KMS-11 (cell line): ENCODE results near the gene RPA3.

Source experiments
- H2AFZ ChIP-seq: fragments of 200-600 bp; sonication (generic); 2 replicates; pipeline ENCODE4 v1.6.1; 2016; ENCODE audit warnings: antibody characterized with exemption, mixed run types, low read depth
- H3K27ac ChIP-seq: fragments of 200-600 bp; sonication (generic); 2 replicates; pipeline ENCODE4 v1.6.1; 2016; ENCODE audit warnings: mild to moderate bottlenecking, mixed run types
- H3K27me3 ChIP-seq: fragments of 200-600 bp; sonication (generic); 2 replicates; pipeline ENCODE4 v1.6.1; 2017; ENCODE audit warnings: mild to moderate bottlenecking, low read depth, mixed run types, moderate library complexity; ENCODE audit not compliant: insufficient read depth
- H3K36me3 ChIP-seq: fragments of 200-600 bp; sonication (generic); 2 replicates; pipeline ENCODE4 v1.6.1; 2017; ENCODE audit warnings: mild to moderate bottlenecking, mixed run types; ENCODE audit not compliant: insufficient read depth
- H3K4me1 ChIP-seq: fragments of 200-600 bp; sonication (generic); 2 replicates; pipeline ENCODE4 v1.6.1; 2016; ENCODE audit warnings: mild to moderate bottlenecking, low read depth, mixed run types; ENCODE audit not compliant: poor library complexity, severe bottlenecking
- H3K4me2 ChIP-seq: fragments of 200-600 bp; sonication (generic); 2 replicates; pipeline ENCODE4 v1.7.0; 2016; ENCODE audit warnings: mild to moderate bottlenecking, mixed run types
- H3K4me3 ChIP-seq: fragments of 200-600 bp; sonication (generic); IDR thresholded peaks from 2 replicates; pipeline ENCODE4 v1.6.1; 2017; ENCODE audit warnings: low read depth, low read length, mixed read lengths; ENCODE audit not compliant: insufficient read depth
- H3K79me2 ChIP-seq: fragments of 200-600 bp; sonication (generic); 2 replicates; pipeline ENCODE4 v1.6.1; 2016; ENCODE audit warnings: low read depth, mixed run types; ENCODE audit not compliant: insufficient read depth
- H3K9ac ChIP-seq: fragments of 200-600 bp; sonication (generic); 2 replicates; pipeline ENCODE4 v1.6.1; 2016; ENCODE audit warnings: mild to moderate bottlenecking, mixed run types
- H4K20me1 ChIP-seq: fragments of 200-600 bp; sonication (generic); 2 replicates; pipeline ENCODE4 v1.6.1; 2016; ENCODE audit warnings: mild to moderate bottlenecking, mixed run types; ENCODE audit not compliant: insufficient read depth
- TF ChIP-seq, protein P1 (sequence below): fragments of 200-600 bp; sonication (generic); conservative IDR thresholded peaks from 2 replicates; pipeline ENCODE4 v1.6.1; 2017; ENCODE audit warnings: low read depth, mild to moderate bottlenecking, antibody characterized with exemption, low read length, moderate library complexity, mixed read lengths

The RPA3 gene

DNA sequence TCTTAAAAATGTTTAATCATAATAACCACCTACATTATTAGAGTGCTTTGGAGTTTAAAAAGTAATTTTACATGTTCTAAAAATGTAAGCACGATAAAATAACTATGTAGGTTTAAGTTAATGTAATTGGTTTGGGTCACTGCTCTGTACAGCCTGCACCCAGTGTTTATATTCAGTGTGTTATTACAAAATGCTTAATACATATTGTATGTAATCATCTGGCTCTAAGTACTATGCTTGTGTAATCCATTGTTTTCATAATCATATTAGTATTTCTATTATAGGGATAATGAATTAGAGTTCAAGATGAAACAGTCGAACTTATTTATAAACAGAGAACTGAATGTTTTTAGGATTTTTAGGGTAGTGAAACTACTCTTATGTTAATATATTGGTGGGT is 13.1 kb downstream of the RPA3 start:
- H3K9ac ChIP-seq = no peak overlapping the region
- TF ChIP-seq, protein P1, sequence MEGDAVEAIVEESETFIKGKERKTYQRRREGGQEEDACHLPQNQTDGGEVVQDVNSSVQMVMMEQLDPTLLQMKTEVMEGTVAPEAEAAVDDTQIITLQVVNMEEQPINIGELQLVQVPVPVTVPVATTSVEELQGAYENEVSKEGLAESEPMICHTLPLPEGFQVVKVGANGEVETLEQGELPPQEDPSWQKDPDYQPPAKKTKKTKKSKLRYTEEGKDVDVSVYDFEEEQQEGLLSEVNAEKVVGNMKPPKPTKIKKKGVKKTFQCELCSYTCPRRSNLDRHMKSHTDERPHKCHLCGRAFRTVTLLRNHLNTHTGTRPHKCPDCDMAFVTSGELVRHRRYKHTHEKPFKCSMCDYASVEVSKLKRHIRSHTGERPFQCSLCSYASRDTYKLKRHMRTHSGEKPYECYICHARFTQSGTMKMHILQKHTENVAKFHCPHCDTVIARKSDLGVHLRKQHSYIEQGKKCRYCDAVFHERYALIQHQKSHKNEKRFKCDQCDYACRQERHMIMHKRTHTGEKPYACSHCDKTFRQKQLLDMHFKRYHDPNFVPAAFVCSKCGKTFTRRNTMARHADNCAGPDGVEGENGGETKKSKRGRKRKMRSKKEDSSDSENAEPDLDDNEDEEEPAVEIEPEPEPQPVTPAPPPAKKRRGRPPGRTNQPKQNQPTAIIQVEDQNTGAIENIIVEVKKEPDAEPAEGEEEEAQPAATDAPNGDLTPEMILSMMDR = no peak
- H3K36me3 ChIP-seq = no peaks in the 10 kb centered on the region
- no peak overlapping the region for H2AFZ ChIP-seq
- no peaks in the 10 kb centered on the region for H3K79me2 ChIP-seq
- H3K27ac ChIP-seq = no peak overlapping the region
- H3K4me2 ChIP-seq = no peak overlapping the region
- H3K4me3 ChIP-seq = no peak overlapping the region
- no peaks in the 10 kb centered on the region for H4K20me1 ChIP-seq
- peaks cover 4% of the 10 kb centered on the region for H3K4me1 ChIP-seq
- no peaks in the 10 kb centered on the region for H3K27me3 ChIP-seq

DNA sequence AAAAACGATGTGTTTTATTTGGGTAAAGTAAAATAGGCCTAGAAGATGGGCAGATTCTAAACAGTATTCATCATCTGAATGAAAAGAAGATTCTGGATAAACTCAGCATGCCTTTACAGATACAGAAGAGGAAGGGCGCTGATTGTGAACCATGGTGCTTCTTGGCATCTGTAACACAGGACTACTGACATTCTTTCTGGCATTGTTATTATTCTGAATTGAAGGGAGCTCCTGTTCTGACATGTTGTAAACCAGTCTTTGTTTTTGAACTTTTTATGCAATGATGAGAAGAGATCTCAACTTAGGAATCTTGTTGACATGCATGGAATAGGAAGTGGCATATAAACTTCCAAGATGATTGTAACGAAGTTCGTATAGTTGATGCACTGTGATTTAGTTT is 13.5 kb downstream of the RPA3 start:
- TF ChIP-seq, protein P1 = no peak
- no peak overlapping the region for H3K9ac ChIP-seq
- peaks cover 4% of the 10 kb centered on the region for H3K4me1 ChIP-seq
- H3K27ac ChIP-seq = no peak overlapping the region
- H3K4me3 ChIP-seq = no peak overlapping the region
- H2AFZ ChIP-seq = no peak overlapping the region
- no peaks in the 10 kb centered on the region for H3K27me3 ChIP-seq
- no peak overlapping the region for H3K4me2 ChIP-seq
- no peaks in the 10 kb centered on the region for H3K79me2 ChIP-seq
- no peaks in the 10 kb centered on the region for H4K20me1 ChIP-seq
- no peaks in the 10 kb centered on the region for H3K36me3 ChIP-seq

DNA sequence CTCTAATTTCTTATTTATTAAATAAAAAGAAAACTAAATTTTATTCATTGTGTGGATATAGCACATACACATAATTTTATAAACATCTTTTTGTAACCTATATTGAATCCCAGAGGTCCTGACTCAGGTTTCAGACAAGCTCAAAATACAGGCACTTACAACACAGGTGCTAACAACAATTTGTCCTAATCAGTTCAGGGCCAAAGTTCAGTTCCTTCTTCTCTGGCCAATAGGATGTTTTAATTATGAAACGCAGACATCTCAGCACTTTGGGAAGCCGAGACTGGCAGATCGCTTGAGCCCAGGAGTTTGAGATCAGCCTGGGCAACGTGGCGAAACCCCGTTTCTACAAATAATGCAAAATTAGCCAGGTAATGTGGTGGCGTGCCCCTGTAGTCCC is 15.0 kb downstream of the RPA3 start:
- H3K27ac ChIP-seq = no peak overlapping the region
- H3K4me2 ChIP-seq = no peak overlapping the region
- TF ChIP-seq, protein P1 = no peak
- H4K20me1 ChIP-seq = no peaks in the 10 kb centered on the region
- no peaks in the 10 kb centered on the region for H3K27me3 ChIP-seq
- H3K4me1 ChIP-seq = peaks cover 7% of the 10 kb centered on the region
- H3K79me2 ChIP-seq = no peaks in the 10 kb centered on the region
- no peak overlapping the region for H3K4me3 ChIP-seq
- H3K9ac ChIP-seq = no peak overlapping the region
- no peak overlapping the region for H2AFZ ChIP-seq
- H3K36me3 ChIP-seq = no peaks in the 10 kb centered on the region

DNA sequence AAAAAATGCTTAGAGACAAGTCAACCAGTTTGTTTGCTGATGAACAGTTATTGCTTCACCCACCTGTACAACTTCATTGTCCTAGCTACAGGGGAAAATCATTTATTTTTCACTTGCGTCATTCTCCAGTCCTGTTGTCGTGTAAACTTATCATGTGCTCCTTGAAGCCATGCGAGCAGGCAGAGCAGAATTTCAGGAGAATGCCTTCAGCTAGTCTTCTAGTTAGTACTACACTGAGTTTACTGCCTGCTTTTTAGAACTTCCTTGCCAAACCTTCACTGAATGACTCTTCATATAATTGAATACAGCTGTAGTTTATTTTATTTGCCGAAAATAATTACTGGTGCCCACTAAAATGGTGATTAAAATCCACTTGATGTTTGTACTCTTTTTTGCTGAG is 15.6 kb downstream of the RPA3 start:
- TF ChIP-seq, protein P1 = no peak
- no peak overlapping the region for H3K9ac ChIP-seq
- H3K79me2 ChIP-seq = no peaks in the 10 kb centered on the region
- H3K27me3 ChIP-seq = no peaks in the 10 kb centered on the region
- H4K20me1 ChIP-seq = no peaks in the 10 kb centered on the region
- no peaks in the 10 kb centered on the region for H3K36me3 ChIP-seq
- no peak overlapping the region for H3K4me3 ChIP-seq
- no peak overlapping the region for H3K4me2 ChIP-seq
- peaks cover 7% of the 10 kb centered on the region for H3K4me1 ChIP-seq
- no peak overlapping the region for H3K27ac ChIP-seq
- no peak overlapping the region for H2AFZ ChIP-seq
